Measurements from ENCODE around the gene TYW1.
A peak's percentile ranks its signal among the peaks of the same experiment; 100 is the strongest.

GRCh38 chr7:67206452-67206851, 209.8 kb downstream of the TYW1 start:
- TF ChIP-seq SETDB1 (IDR thresholded peaks at IDR 0.05; ENCODE audit: insufficient read length, low read length) (no peak), ZBTB20 (tag by site-specific recombination; IDR thresholded peaks at IDR 0.05) (no peak)
- TF ChIP-seq, protein P1, sequence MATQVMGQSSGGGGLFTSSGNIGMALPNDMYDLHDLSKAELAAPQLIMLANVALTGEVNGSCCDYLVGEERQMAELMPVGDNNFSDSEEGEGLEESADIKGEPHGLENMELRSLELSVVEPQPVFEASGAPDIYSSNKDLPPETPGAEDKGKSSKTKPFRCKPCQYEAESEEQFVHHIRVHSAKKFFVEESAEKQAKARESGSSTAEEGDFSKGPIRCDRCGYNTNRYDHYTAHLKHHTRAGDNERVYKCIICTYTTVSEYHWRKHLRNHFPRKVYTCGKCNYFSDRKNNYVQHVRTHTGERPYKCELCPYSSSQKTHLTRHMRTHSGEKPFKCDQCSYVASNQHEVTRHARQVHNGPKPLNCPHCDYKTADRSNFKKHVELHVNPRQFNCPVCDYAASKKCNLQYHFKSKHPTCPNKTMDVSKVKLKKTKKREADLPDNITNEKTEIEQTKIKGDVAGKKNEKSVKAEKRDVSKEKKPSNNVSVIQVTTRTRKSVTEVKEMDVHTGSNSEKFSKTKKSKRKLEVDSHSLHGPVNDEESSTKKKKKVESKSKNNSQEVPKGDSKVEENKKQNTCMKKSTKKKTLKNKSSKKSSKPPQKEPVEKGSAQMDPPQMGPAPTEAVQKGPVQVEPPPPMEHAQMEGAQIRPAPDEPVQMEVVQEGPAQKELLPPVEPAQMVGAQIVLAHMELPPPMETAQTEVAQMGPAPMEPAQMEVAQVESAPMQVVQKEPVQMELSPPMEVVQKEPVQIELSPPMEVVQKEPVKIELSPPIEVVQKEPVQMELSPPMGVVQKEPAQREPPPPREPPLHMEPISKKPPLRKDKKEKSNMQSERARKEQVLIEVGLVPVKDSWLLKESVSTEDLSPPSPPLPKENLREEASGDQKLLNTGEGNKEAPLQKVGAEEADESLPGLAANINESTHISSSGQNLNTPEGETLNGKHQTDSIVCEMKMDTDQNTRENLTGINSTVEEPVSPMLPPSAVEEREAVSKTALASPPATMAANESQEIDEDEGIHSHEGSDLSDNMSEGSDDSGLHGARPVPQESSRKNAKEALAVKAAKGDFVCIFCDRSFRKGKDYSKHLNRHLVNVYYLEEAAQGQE (tag by site-specific recombination; IDR thresholded peaks at IDR 0.05): peak; percentile 30; the same call in 1 of the 2 replicates
- TF ChIP-seq, protein P2, sequence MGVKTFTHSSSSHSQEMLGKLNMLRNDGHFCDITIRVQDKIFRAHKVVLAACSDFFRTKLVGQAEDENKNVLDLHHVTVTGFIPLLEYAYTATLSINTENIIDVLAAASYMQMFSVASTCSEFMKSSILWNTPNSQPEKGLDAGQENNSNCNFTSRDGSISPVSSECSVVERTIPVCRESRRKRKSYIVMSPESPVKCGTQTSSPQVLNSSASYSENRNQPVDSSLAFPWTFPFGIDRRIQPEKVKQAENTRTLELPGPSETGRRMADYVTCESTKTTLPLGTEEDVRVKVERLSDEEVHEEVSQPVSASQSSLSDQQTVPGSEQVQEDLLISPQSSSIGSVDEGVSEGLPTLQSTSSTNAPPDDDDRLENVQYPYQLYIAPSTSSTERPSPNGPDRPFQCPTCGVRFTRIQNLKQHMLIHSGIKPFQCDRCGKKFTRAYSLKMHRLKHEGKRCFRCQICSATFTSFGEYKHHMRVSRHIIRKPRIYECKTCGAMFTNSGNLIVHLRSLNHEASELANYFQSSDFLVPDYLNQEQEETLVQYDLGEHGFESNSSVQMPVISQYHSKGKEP (tag by site-specific recombination; IDR thresholded peaks at IDR 0.05): no peak

All from HEK293 (cell line).